AG09319 (cell line): ENCODE results near the gene SMAD6.
"Not testable (repeated sequence)": the region's sequence is repeated elsewhere in the genome, so short reads cannot be mapped to it uniquely, and the experiment has no call there.

ENCODE experiments used
- DNase-seq: peaks from one replicate; pipeline ENCODE4 v3.0.0-alpha.2; 2010; ENCODE audit warnings: low read depth; ENCODE audit errors: extremely low read depth
- TF ChIP-seq, protein P1 (sequence below): IDR thresholded peaks from 2 replicates; pipeline ENCODE4 v1.5.1; 2011; ENCODE audit warnings: low read depth, mild to moderate bottlenecking, inconsistent platforms, low read length, moderate library complexity

Gene SMAD6

DNA sequence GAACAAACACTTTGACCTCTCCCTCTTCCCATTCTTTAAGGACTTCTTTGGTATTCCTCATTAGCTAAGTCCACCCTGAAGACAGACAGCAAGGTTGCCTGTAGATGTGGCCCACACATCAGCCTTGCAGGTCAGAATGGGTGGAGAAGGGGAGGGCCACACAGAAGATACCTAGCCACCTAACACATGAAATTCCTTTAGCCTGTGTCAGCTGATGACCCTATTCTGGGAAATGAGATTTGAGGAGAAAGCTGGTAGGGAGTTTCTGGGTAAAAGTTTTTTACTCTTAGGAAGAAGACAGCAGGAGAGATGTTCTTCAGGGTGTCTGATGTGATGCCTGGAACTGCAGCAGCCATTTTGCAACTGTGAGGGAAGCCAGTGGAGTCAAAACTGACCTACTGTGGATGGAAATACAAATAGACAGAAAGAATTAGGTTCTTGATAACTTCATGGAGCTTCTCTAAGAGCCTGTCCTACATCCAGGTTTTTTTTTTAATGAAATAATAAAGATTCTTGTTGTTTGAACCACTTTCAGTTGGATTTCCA, 17.8 kb upstream of the SMAD6 start:
- no peak for DNase-seq
- TF ChIP-seq, protein P1, sequence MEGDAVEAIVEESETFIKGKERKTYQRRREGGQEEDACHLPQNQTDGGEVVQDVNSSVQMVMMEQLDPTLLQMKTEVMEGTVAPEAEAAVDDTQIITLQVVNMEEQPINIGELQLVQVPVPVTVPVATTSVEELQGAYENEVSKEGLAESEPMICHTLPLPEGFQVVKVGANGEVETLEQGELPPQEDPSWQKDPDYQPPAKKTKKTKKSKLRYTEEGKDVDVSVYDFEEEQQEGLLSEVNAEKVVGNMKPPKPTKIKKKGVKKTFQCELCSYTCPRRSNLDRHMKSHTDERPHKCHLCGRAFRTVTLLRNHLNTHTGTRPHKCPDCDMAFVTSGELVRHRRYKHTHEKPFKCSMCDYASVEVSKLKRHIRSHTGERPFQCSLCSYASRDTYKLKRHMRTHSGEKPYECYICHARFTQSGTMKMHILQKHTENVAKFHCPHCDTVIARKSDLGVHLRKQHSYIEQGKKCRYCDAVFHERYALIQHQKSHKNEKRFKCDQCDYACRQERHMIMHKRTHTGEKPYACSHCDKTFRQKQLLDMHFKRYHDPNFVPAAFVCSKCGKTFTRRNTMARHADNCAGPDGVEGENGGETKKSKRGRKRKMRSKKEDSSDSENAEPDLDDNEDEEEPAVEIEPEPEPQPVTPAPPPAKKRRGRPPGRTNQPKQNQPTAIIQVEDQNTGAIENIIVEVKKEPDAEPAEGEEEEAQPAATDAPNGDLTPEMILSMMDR = no peak

DNA sequence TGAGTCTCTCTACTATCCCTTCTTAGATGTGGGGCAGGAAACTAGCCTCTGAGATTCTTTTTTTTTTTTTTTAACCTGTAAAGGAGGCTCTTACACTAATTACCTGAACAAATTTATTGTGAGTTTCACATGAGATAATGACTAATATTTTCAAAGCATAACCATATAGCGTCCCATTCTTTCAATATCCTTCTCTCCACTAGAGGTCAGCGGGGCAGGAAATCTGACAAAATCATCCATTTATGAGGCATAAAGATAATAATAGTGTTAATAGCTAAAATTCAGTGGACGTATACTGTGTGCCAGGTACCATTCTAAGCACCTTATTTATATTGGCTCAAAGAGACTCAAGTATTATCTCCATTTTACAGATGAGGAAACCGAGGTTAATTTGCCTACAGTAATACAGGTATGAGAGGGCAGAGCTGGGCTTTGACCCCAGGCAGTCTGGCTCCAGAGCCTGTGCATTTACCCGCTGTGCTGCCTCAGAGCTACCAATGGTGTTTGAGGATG, 16.3 kb upstream of the SMAD6 start:
- TF ChIP-seq, protein P1 = peak; percentile 32
- no peak for DNase-seq

DNA sequence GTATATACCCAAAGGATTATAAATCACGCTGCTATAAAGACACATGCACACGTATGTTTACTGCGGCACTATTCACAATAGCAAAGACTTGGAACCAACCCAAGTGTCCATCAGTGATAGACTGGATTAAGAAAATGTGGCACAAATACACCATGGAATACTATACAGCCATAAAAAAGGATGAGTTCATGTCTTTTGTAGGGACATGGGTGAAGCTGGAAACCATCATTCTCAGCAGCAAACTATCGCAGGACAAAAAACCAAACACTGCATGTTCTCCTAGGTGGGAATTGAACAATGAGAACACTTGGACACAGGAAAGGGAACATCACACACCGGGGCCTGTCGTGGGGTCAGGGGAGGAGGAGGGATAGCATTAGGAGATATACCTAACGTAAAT, 11.1 kb upstream of the SMAD6 start:
- DNase-seq = not testable (repeated sequence)

DNA sequence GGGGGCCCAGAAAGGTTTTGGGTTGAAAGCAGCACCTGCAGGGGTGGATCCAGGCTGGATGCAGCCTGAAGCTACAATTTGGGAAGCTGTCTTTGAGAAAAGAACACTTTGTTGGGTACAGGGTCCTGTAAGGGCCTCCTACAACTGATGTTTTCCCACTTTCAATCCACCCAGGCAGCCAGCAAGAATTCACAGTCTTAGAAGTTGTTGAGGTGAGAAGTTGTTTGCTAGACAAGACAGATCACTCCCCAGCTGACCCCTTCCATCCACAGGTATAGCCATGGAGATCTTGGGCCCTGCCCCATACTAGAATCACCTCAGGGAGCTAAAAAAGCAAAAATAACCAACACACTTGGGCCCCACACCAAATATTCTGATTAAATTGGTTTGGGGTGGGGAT, 10.3 kb upstream of the SMAD6 start:
- TF ChIP-seq, protein P1 = no peak

DNA sequence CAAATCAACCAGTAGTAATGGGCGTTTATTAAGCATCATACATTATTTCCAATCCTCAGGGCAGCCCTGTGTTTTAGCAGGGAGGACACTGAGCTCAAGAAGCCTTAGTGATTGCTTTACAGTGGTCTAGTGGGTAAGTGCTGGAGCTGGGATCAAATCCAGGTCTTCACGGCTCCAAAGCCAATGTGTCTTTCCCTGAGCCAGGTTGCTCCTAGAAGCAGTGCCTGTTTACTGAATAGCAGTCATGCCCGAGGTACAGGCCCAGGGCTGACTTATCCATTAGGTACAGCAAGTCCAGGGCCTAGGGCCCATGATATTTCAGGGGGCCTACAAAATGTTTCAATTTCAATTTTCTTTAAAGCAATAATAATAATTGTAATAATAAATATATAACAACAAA, 9.6 kb upstream of the SMAD6 start:
- TF ChIP-seq, protein P1 = no peak
- no peak for DNase-seq

More for the DNA sequence above, 10.3 kb upstream of the SMAD6 start:
- DNase-seq = no peak

DNA sequence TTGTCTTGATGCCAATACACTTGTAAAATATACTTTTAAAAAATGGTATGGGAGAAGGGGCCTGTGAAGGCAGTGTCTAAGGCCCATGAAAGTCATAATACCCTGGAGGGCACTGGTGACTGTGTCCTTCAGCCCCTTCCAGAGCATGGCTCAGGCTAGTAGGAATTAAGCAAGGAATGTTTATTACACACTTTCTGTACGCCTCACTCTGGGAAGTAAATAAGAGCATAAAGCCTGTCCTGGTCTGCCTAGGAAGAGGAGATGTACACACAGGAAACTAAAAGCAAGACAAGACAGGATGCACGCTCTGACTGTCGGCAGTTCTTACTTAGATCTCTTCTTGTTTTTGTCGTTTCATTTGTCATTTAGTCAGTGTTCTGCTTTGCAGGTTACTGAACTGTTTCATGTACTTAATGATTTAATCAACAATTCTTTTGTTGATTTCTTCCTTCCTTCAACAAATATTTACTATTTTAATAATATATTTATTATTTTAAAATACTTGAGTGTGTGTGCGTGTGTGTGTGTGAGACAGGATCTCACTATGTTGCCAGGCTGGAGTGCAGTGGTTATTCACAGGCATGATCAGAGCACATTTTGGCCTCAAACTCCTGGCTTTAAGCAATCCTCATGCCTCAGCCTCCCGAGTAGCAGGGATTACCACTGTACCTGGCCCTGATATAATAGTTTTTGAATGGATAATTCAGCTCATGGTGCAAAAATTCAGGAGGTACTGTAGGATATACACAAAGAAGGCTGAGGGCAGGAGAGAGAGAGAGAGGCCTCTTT, 9.0 kb upstream of the SMAD6 start:
- TF ChIP-seq, protein P1 = no peak
- DNase-seq = no peak

DNA sequence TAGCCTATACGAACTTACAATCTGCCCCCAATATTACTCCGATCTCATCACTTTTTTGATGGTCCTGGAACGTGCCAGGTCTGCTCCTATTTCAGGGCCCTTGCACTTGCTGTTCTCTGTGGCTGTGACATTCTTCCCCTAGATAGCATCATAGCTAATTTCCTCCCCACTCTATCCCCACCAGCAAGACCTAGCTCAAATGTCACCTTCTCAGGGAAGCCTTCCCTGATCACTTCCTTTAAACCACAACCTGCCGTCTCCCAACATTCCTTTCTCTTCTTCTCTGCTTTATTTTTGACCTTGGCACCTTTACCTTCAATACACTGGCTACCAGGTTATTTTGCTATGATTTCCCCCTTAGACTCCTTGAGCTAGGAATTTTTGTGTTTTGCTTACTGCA, 5.3 kb upstream of the SMAD6 start:
- no peak for DNase-seq
- TF ChIP-seq, protein P1 = no peak
